Adrenal gland (tissue), 12 donors: ENCODE data around the gene PSMA7. TPM values are rescaled to one million over a fixed set of nuclear protein-coding genes. Genes with fewer than 3 reads are reported as not detected.

Experiments used
- DNase-seq, 7 donors: peaks; one replicate each; pipeline ENCODE4 v3.0.0-alpha.2; 2019 to 2020
- H3K27ac ChIP-seq, 5 donors: fragments of 200-600 bp; sonication (generic) in 4 of 5; 1 replicate in 3 of 5; 2 replicates in 2 of 5; pipeline versions ENCODE4 v1.5.1 to v1.8.0; 2016 to 2020; ENCODE audit warnings: mild to moderate bottlenecking in 1 of 5
- H3K27me3 ChIP-seq: fragments of 200-600 bp; 2 replicates; pipeline ENCODE4 v1.8.0; 2021
- H3K36me3 ChIP-seq, 2 donors: fragments of 200-600 bp; replicated peaks in 1 of 2; 1 replicate in 1 of 2; 2 replicates in 1 of 2; pipeline versions ENCODE4 v1.5.1 to v1.8.0; 2018 to 2022
- H3K4me1 ChIP-seq, 2 donors: fragments of 200-600 bp; replicated peaks in 1 of 2; 1 replicate in 1 of 2; 2 replicates in 1 of 2; pipeline versions ENCODE4 v1.5.1 to v1.8.0; 2018 to 2021
- H3K4me3 ChIP-seq, 4 donors: fragments of 200-600 bp; sonication (generic) in 3 of 4; one replicate each; pipeline ENCODE4 v1.5.1; 2016 to 2018
- H3K9me3 ChIP-seq, 3 donors: fragments of 200-600 bp; sonication (generic) in 1 of 3; replicated peaks in 1 of 3; 1 replicate in 2 of 3; 2 replicates in 1 of 3; pipeline versions ENCODE4 v1.5.1 to v1.8.0; 2016 to 2021
- CTCF ChIP-seq, 6 experiments: fragments of 450-650 bp in 4 of 6; fragments of 200-600 bp in 2 of 6; sonication (generic) in 1 of 6; IDR thresholded peaks; 1 replicate in 5 of 6; 2 replicates in 1 of 6; pipeline versions ENCODE4 v1.5.1 to v1.8.0; 2016 to 2021; ENCODE audit warnings: antibody characterized with exemption in 6 of 6, mild to moderate bottlenecking in 2 of 6, moderate library complexity in 1 of 6
- POLR2A ChIP-seq, 2 donors: fragments of 450-650 bp; IDR thresholded peaks; one replicate each; pipeline ENCODE4 v1.6.1; 2017; ENCODE audit warnings: antibody characterized with exemption in 2 of 2, mild to moderate bottlenecking in 2 of 2, moderate library complexity in 1 of 2
- WGBS, 4 donors: extraction: QIAGEN DNeasy Blood & Tissue Kit in 2 of 4; methylation state at CpG; one replicate each; pipeline versions ENCODE4 v1.1.5 to v1.1.7; 2013 to 2017; 5-methylcytosine and 5-hydroxymethylcytosine counted together
- intact Hi-C, 2 donors: fragments of 100-400 bp; cut with DNase I; formaldehyde crosslinking; loops; one replicate each; pipeline versions ENCODE4 v1.14.1 to v1.15.0; 2022 to 2023
- polyA plus RNA-seq, 3 donors: library from polyadenylated mRNA; stranded (reverse); fragments of 200-250 nt in 2 of 3; fragments of 350-450 nt in 1 of 3; fragmentation: Illumina TruSeq in 1 of 3; extraction: RNeasy Lipid Tissue Mini Kit (QIAGEN cat#74804) in 1 of 3; gene quantifications; one replicate each; pipeline ENCODE4 v1.2.3, GENCODE V29; 2013 to 2014
- total RNA-seq, 9 donors: library from RNA; depleted of rRNA in 4 of 9; stranded (reverse); fragments of >200 nt in 4 of 9; fragments of 120-200 nt in 1 of 9; fragmentation: NEBNext Ultra II Directional in 1 of 9; extraction: Animal tissue kit (Norgen Biotek cat#: 25700) in 1 of 9; gene quantifications; one replicate each; pipeline versions ENCODE4 v1.1.0 to v1.2.4, GENCODE V29; 2013 to 2023
- donor health status: healthy with polysubstance abuse.
- donor health status: Bipolar disorder and iron deficiency.
- donor health status: DM: yes; HTN: yes; CAD: no.
- donor health status: DM: no; HTN: no; CAD: no.
- donor health status: DM: no; HTN: no; CAD: no.
- donor health status: DM: yes; HTN: yes; CAD: no.

Gene PSMA7
- total and polyA plus RNA-seq, 12 donors, result 175 to 518 (median 277) TPM

GRCh38 chr20:62120990-62121775 lies 22.0 kb downstream of the PSMA7 start:
- Histone ChIP-seq H3K4me3 (peak overlapping the region; percentile 9 to 99 (median 44)), H3K27ac (peak overlapping the region; percentile 90 to 97 (median 96)), H3K9me3 (no peaks in the 10 kb centered on the region), H3K36me3 (peaks cover 0 to 13% of the 10 kb centered on the region in 2 donors), H3K4me1 (peaks cover 9 to 15% of the 10 kb centered on the region in 2 donors), H3K27me3 (no peaks in the 10 kb centered on the region)
- DNase-seq, result peak in 6 of 7 donors; percentile 61 to 91 (median 71)
- intact Hi-C loops, result no loop called here
- 14 to 22% (median 16%) methylated on average over 31 to 45 of the region's 45 CpGs for WGBS, 4 donors
- no peak for TF ChIP-seq CTCF (IDR thresholded peaks at IDR 0.05)
- peak; percentile 37 to 81 for TF ChIP-seq POLR2A (IDR thresholded peaks at IDR 0.05)

- Histone ChIP-seq H3K9me3 (no peaks in the 10 kb centered on the region), H3K36me3 (peaks cover 0 to 4% of the 10 kb centered on the region in 2 donors), H3K4me1 (peaks cover 9 to 15% of the 10 kb centered on the region in 2 donors), H3K27ac (no peak overlapping the region), H3K4me3 (no peak overlapping the region), H3K27me3 (no peaks in the 10 kb centered on the region)
- TF ChIP-seq POLR2A (IDR thresholded peaks at IDR 0.05) (no peak), CTCF (IDR thresholded peaks at IDR 0.05) (no peak)
- intact Hi-C loops, result no loop called here
- no peak for DNase-seq
- WGBS, 4 donors, result 88 to 93% (median 91%) methylated on average over 5 of the region's 5 CpGs
Measured at GRCh38 chr20:62120365-62120762, 22.8 kb downstream of the PSMA7 start.

GRCh38 chr20:62119591-62120364 lies 23.4 kb downstream of the PSMA7 start:
- DNase-seq, result peak in 1 of 7 donors; percentile 26
- H3K4me3 ChIP-seq, result no peak overlapping the region
- no peak overlapping the region for H3K27ac ChIP-seq
- no peak for TF ChIP-seq CTCF (IDR thresholded peaks at IDR 0.05)
- TF ChIP-seq POLR2A (IDR thresholded peaks at IDR 0.05), result no peak
- no peaks in the 10 kb centered on the region for H3K9me3 ChIP-seq
- WGBS, 4 donors, result 47 to 61% (median 52%) methylated on average over 2 to 10 of the region's 10 CpGs
- H3K27me3 ChIP-seq, result no peaks in the 10 kb centered on the region
- peaks cover 9 to 15% of the 10 kb centered on the region in 2 donors for H3K4me1 ChIP-seq
- no peaks in the 10 kb centered on the region for H3K36me3 ChIP-seq
- intact Hi-C loops, result loop anchor here in 1 of 2 donors (5.0 kb wide), 1 partner anchor 52 kb away; the partner anchor contains the start of gene TAF4

GRCh38 chr20:62119115-62119514 lies 24.1 kb downstream of the PSMA7 start:
- Histone ChIP-seq H3K27ac (no peak overlapping the region), H3K9me3 (no peaks in the 10 kb centered on the region), H3K4me1 (peaks cover 9 to 10% of the 10 kb centered on the region in 2 donors), H3K4me3 (no peak overlapping the region), H3K36me3 (no peaks in the 10 kb centered on the region), H3K27me3 (no peaks in the 10 kb centered on the region)
- DNase-seq, result no peak
- 75 to 100% (median 86%) methylated on average over 1 to 5 of the region's 5 CpGs for WGBS, 4 donors
- TF ChIP-seq POLR2A (IDR thresholded peaks at IDR 0.05) (no peak), CTCF (IDR thresholded peaks at IDR 0.05) (no peak)
- intact Hi-C loops, result loop anchor here in 1 of 2 donors (5.0 kb wide), 1 partner anchor 52 kb away; the partner anchor contains the start of gene TAF4
